Osteoblast (primary cell): Measurements from ENCODE around the gene FXYD5. TPM values are rescaled to one million over a fixed set of nuclear protein-coding genes. Genes with fewer than 3 reads are reported as not detected.

Experiments
- DNase-seq: peaks from one replicate; pipeline ENCODE4 v3.0.0; 2011; ENCODE audit warnings: low spot score, mixed read lengths; ENCODE audit not compliant: insufficient read length; ENCODE audit errors: missing footprints
- H2AFZ ChIP-seq: 2 replicates; pipeline ENCODE4 v1.6.0; 2011; ENCODE audit warnings: mild to moderate bottlenecking, low read length
- H3K27ac ChIP-seq: 2 replicates; pipeline ENCODE4 v1.5.1; 2011; ENCODE audit warnings: mild to moderate bottlenecking, low read depth, low read length, moderate library complexity
- H3K27me3 ChIP-seq: 2 replicates; pipeline ENCODE4 v1.6.0; 2012; ENCODE audit warnings: mild to moderate bottlenecking, control low read depth, inconsistent platforms, low read length, moderate library complexity; ENCODE audit not compliant: insufficient read depth
- H3K36me3 ChIP-seq: 2 replicates; pipeline ENCODE4 v1.5.1; 2011; ENCODE audit warnings: mild to moderate bottlenecking, low read length, control low read depth, moderate library complexity; ENCODE audit not compliant: insufficient read depth
- H3K4me1 ChIP-seq: 2 replicates; pipeline ENCODE4 v1.5.1; 2011; ENCODE audit warnings: mild to moderate bottlenecking, low read length, control low read depth, moderate library complexity; ENCODE audit not compliant: insufficient read depth
- H3K4me2 ChIP-seq: 2 replicates; pipeline ENCODE4 v1.6.0; 2011; ENCODE audit warnings: mild to moderate bottlenecking, low read length; ENCODE audit not compliant: insufficient read depth
- H3K4me3 ChIP-seq: fragments of 200-600 bp; sonication (generic); 3 replicates; pipeline ENCODE4 v1.5.1; 2012; ENCODE audit warnings: mild to moderate bottlenecking, low read length, inconsistent platforms; ENCODE audit not compliant: insufficient read depth
- H3K79me2 ChIP-seq: 2 replicates; pipeline ENCODE4 v1.6.0; 2012; ENCODE audit warnings: mild to moderate bottlenecking, low read length, control low read depth, inconsistent platforms; ENCODE audit not compliant: insufficient read depth
- H3K9me3 ChIP-seq: 2 replicates; pipeline ENCODE4 v1.5.1; 2011; ENCODE audit warnings: low read depth, low read length, control low read depth
- H4K20me1 ChIP-seq: 2 replicates; pipeline ENCODE4 v1.6.0; 2012; ENCODE audit warnings: mild to moderate bottlenecking, low read length, control low read depth; ENCODE audit not compliant: insufficient read depth
- total RNA-seq: library from RNA; depleted of rRNA; stranded (reverse); fragments of >200 nt; gene quantifications from 2 replicates; pipeline ENCODE4 v1.2.3, GENCODE V29; 2012
- TF ChIP-seq, protein P1 (sequence below): IDR thresholded peaks from 2 replicates; pipeline ENCODE4 v1.5.1; 2011; ENCODE audit warnings: mild to moderate bottlenecking, low read depth, low read length, moderate library complexity; ENCODE audit errors: extremely low read depth

The FXYD5 gene
- total RNA-seq, 1 donor, result 29.0 TPM

DNA sequence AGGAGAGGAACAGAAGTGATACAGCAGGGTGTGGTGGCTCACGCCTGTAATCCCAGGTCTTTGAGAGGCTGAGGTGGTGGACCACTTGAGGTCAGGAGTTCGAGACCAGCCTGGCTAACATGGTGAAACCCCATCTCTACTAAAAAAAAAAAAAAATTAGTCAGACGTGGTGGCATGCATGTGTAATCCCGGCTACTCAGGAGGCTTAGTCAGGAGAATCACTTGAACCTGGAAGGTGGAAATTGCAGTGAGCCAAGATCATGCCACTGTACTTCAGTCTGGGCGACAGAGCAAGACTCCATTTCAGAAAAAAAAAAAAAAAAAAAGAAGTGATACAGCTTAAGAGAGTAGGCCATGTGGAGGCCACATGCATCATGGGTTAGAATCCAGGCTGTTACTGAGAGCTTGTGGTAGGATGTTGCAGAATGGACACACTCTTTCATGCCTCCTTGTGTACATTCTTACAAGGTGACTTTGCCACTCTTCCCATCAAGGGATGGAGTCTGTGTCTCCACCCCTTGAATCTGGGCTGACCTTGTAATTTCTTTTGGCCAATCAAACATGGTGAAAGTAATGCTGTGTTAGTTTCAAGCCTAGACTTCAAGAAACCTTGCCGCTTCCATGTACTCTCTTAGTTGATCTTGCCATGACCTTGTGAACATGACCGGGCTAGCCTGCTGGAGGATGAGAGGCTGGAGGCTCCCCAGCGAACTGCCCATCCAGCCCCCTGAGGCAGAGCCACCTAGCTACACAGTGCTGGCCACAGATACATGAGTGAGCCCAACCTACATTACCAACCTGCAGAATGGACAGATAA is 61.7 kb downstream of the FXYD5 start:
- Histone ChIP-seq H3K9me3 (no peaks in the 10 kb centered on the region), H3K27ac (no peak overlapping the region)
- peak; percentile 32 for DNase-seq

GRCh38 chr19:35216833-35217648 is 62.5 kb downstream of the FXYD5 start:
- Histone ChIP-seq H4K20me1 (no peaks in the 10 kb centered on the region), H3K4me1 (peaks cover 8% of the 10 kb centered on the region), H3K27me3 (no peaks in the 10 kb centered on the region), H3K4me3 (no peak overlapping the region), H3K79me2 (no peaks in the 10 kb centered on the region), H3K4me2 (no peak overlapping the region), H3K27ac (no peak overlapping the region), H3K9me3 (no peaks in the 10 kb centered on the region), H3K36me3 (no peaks in the 10 kb centered on the region), H2AFZ (no peak overlapping the region)
- DNase-seq, result no peak
- TF ChIP-seq, protein P1, sequence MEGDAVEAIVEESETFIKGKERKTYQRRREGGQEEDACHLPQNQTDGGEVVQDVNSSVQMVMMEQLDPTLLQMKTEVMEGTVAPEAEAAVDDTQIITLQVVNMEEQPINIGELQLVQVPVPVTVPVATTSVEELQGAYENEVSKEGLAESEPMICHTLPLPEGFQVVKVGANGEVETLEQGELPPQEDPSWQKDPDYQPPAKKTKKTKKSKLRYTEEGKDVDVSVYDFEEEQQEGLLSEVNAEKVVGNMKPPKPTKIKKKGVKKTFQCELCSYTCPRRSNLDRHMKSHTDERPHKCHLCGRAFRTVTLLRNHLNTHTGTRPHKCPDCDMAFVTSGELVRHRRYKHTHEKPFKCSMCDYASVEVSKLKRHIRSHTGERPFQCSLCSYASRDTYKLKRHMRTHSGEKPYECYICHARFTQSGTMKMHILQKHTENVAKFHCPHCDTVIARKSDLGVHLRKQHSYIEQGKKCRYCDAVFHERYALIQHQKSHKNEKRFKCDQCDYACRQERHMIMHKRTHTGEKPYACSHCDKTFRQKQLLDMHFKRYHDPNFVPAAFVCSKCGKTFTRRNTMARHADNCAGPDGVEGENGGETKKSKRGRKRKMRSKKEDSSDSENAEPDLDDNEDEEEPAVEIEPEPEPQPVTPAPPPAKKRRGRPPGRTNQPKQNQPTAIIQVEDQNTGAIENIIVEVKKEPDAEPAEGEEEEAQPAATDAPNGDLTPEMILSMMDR, result no peak

More for the DNA sequence above, 61.7 kb downstream of the FXYD5 start:
- no peak overlapping the region for H2AFZ ChIP-seq
- no peak overlapping the region for H3K4me3 ChIP-seq
- no peaks in the 10 kb centered on the region for H3K36me3 ChIP-seq
- H3K4me2 ChIP-seq, result no peak overlapping the region
- no peaks in the 10 kb centered on the region for H4K20me1 ChIP-seq
- H3K27me3 ChIP-seq, result no peaks in the 10 kb centered on the region
- no peaks in the 10 kb centered on the region for H3K79me2 ChIP-seq
- H3K4me1 ChIP-seq, result peaks cover 8% of the 10 kb centered on the region
- TF ChIP-seq, protein P1, result no peak

DNA sequence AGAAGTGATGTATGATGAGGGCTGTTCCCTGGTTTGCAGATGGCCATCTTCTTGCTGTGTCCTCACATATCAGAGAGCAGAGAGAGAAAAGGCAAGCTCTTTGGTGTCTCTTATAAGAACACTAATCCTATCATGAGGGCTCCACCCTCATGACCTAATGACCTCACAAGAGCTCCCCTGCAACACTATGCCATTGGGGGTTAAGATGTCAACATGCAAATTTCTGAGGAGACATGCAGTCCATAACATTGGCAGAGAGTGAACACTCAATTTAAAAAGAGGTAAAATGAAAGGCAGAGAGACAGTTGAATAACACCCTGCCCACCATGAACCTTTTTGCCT is 63.1 kb downstream of the FXYD5 start:
- H3K79me2 ChIP-seq, result no peaks in the 10 kb centered on the region
- DNase-seq, result no peak
- H3K4me3 ChIP-seq, result no peak overlapping the region
- H3K4me2 ChIP-seq, result no peak overlapping the region
- no peaks in the 10 kb centered on the region for H4K20me1 ChIP-seq
- H3K9me3 ChIP-seq, result no peaks in the 10 kb centered on the region
- H3K27me3 ChIP-seq, result no peaks in the 10 kb centered on the region
- H3K4me1 ChIP-seq, result peaks cover 8% of the 10 kb centered on the region
- TF ChIP-seq, protein P1, result no peak
- H3K36me3 ChIP-seq, result no peaks in the 10 kb centered on the region
- no peak overlapping the region for H2AFZ ChIP-seq
- no peak overlapping the region for H3K27ac ChIP-seq

DNA sequence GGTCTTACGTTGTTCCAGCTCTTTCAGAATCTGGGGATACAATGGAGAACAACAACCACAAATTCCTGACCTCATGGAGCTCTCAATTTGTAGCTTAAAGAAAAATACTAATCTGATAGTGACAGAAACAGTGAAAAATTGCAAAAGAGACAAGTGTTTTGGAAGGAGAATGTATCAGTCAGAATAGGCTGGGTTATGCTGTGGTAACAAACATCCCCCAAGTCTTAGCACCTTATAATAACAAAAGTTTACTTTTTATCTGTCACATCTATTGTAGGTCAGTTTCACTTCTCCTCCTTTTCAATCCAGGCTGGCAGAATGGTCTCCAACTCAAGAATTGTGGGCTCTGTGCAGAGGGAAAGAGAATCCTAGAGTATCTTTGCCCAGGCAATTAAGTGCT is 64.5 kb downstream of the FXYD5 start:
- Histone ChIP-seq H3K27me3 (peaks cover 3% of the 10 kb centered on the region), H2AFZ (no peak overlapping the region), H3K27ac (no peak overlapping the region), H3K9me3 (peaks cover 5% of the 10 kb centered on the region), H3K4me2 (no peak overlapping the region), H3K79me2 (no peaks in the 10 kb centered on the region), H3K36me3 (no peaks in the 10 kb centered on the region), H3K4me3 (no peak overlapping the region), H3K4me1 (peaks cover 4% of the 10 kb centered on the region), H4K20me1 (no peaks in the 10 kb centered on the region)
- TF ChIP-seq, protein P1, result no peak
- DNase-seq, result no peak
